ENCODE data around the gene MESP1.
A peak's percentile ranks its signal among the peaks of the same experiment; 100 is the strongest.

The MESP1 gene

DNA sequence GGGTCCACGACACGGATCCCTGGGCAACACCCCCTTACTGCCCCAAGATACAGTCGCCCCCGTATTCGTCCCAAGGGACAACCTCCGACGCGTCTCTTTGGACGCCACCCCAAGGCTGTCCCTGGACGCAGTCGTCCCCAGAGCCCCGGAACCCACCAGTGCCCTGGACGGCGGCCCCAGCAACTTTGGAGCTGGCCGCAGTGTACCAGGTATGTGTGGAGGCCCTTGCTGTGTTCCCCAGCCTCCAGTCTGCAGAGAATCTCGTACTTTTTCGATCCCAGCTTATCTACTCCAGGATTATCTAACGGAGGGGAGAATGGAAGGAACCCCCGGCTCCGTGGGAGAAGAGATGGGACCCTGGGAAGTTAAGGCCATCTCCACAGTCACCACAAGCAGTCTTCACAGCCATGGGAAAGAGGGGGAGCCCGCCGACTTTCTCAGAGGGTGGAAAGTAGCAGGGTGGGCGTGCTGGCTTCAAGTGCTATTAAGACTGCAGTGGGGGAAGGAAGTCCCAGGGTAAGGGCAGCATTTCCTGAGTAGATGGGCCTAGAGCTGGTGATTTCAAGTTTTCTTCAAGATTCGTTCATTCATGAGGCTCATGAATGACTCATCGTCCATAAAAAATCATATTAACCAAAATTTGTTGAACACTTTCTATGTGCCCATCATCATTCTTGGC lies 26.2 kb upstream of the MESP1 start:
- H3K4me3 ChIP-seq (ENCODE audit: low read depth, low read length) = no peak overlapping the region; the same call in 1 of the 2 replicates
- CTCF ChIA-PET = interaction anchor here (1.2 to 12.5 kb wide), 4 partner anchors 19 to 131 kb away, joined by 3 to 176 read pairs (median 48); no protein-coding TSS in a partner anchor
- POLR2A ChIA-PET = interaction anchor here (0.6 kb wide), 1 partner anchor 12 kb away, joined by 3 read pairs; no protein-coding TSS in a partner anchor
- no peak for DNase-seq (ENCODE audit: low read depth, low spot score)
- TF ChIP-seq, protein P1, sequence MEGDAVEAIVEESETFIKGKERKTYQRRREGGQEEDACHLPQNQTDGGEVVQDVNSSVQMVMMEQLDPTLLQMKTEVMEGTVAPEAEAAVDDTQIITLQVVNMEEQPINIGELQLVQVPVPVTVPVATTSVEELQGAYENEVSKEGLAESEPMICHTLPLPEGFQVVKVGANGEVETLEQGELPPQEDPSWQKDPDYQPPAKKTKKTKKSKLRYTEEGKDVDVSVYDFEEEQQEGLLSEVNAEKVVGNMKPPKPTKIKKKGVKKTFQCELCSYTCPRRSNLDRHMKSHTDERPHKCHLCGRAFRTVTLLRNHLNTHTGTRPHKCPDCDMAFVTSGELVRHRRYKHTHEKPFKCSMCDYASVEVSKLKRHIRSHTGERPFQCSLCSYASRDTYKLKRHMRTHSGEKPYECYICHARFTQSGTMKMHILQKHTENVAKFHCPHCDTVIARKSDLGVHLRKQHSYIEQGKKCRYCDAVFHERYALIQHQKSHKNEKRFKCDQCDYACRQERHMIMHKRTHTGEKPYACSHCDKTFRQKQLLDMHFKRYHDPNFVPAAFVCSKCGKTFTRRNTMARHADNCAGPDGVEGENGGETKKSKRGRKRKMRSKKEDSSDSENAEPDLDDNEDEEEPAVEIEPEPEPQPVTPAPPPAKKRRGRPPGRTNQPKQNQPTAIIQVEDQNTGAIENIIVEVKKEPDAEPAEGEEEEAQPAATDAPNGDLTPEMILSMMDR (IDR thresholded peaks at IDR 0.05; ENCODE audit: insufficient read depth, low read length, missing control alignments) = no peak

DNA sequence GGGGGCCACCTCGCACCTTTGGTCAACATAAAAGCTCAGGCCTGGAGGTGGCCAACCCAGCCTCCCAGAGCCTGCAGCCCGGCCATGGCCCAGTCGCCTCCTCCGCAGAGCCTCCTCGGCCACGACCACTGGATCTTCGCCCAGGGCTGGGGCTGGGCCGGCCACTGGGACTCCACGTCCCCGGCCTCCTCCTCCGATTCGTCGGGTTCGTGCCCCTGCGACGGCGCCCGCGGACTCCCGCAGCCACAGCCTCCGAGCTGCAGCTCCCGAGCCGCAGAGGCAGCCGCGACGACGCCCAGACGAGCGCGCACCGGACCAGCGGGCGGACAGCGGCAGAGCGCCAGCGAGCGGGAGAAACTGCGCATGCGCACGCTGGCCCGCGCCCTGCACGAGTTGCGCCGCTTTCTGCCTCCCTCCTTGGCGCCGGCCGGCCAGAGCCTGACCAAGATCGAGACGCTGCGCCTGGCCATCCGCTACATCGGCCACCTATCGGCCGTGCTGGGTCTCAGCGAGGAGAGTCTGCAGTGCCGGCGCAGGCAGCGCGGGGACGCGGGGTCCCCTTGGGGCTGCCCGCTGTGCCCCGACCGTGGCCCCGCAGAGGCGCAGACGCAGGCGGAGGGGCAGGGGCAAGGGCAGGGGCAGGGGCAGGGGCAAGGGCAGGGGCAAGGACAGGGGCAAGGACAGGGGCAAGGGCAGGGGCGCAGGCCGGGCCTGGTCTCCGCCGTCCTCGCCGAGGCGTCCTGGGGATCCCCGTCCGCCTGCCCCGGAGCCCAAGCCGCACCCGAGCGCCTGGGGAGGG lies 25.4 kb upstream of the MESP1 start, which contains the start of gene MESP2:
Gene MESP2, plus strand, starts transcription at position 59 of the 799 bp plus-strand sequence. Its CDS starts 26 bp downstream, at position 85.
- TF ChIP-seq, protein P1 (IDR thresholded peaks at IDR 0.05; ENCODE audit: insufficient read depth, low read length, missing control alignments) = peak; percentile 54
- no peak for DNase-seq (ENCODE audit: low read depth, low spot score)
- POLR2A ChIA-PET = no interaction called here
- CTCF ChIA-PET = interaction anchor here (0.7 to 12.5 kb wide), 9 partner anchors 8 to 112 kb away, joined by 3 to 176 read pairs (median 3); no protein-coding TSS in a partner anchor
- peak within 1 kb of the TSS; percentile 55 for H3K4me3 ChIP-seq (ENCODE audit: low read depth, low read length)

DNA sequence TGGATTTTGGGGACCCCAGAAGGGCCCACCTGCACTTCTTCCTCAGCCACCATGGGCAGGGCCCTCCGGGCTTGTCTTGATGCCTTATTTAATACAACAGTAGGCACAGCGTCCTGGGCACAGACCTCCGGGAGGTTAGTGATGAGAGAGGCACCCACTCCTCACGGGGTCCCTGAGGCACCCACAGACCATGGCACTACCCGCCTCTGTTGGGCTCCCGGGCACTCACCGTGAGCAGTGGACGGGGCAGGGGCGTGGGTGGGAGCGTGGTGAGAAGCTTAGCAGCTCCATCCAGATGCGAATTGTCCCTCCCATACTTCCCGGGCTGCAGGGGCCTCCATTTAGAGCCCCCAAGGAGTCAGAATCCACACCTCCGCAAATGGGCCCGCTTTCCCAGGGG lies 24.8 kb upstream of the MESP1 start:
- ChIA-PET POLR2A (no interaction called here), CTCF (interaction anchor here (0.7 to 12.5 kb wide), 9 partner anchors 8 to 113 kb away, joined by 3 to 176 read pairs (median 3); no protein-coding TSS in a partner anchor)
- no peak for DNase-seq (ENCODE audit: low read depth, low spot score)
- TF ChIP-seq, protein P1 (IDR thresholded peaks at IDR 0.05; ENCODE audit: insufficient read depth, low read length, missing control alignments) = no peak
- peak overlapping the region; percentile 55 for H3K4me3 ChIP-seq (ENCODE audit: low read depth, low read length)

DNA sequence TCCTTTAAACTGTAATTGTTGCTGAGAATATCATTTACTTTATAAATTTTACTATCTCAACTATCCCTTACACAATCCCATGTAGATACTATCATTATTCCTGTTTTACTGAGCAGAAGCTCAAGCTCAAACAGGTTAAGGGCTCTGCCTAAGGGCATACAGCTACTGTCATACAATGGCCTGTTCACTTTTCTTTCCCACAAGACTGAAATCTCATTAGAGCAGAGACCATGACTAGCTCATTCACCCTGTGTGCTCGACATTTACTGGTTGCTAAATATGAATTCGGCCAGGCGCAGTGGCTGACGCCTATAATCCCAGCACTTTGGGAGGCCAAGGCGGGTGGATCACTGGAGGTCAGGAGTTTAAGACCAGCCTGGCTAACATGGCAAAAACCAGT lies 23.4 kb upstream of the MESP1 start:
- ChIA-PET CTCF (interaction anchor here (0.6 to 12.5 kb wide), 10 partner anchors 9 to 296 kb away, joined by 3 to 176 read pairs (median 3); no protein-coding TSS in a partner anchor), POLR2A (no interaction called here)
- DNase-seq (ENCODE audit: low read depth, low spot score) = no peak
- TF ChIP-seq, protein P1 (IDR thresholded peaks at IDR 0.05; ENCODE audit: insufficient read depth, low read length, missing control alignments) = no peak
- H3K4me3 ChIP-seq (ENCODE audit: low read depth, low read length) = no peak overlapping the region

DNA sequence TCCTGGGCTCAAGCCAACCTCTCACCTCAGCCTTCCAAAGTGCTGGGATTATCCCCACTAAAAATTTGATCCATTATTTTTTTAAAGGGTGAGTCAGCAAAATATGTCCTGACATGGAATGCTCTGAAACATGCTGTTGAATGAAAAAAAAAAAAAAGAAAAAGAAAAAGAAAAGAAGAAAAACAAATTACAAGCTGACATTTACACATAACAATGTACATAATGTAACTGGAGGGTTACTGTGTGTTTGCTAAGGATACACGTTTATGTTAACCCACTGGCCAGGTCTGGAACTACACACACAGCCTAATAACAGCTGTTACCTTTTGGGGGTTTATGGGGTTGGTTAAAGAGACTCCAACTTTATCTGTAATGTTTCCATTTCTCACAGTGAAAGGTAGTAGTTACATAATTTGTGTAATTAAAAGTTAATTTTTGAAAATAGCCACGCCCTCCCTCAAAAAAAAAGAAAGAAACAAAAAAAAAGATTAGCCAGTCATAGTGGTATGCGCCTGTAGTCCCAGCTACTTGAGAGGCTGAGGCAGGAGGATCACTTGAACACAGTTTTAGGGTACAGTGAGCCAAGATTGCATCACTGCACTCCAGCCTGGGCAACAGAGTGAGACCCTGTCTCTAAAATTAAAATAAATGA lies 22.0 kb upstream of the MESP1 start:
- ChIA-PET CTCF (interaction anchor here (0.7 to 12.5 kb wide), 8 partner anchors 11 to 298 kb away, joined by 3 to 176 read pairs (median 3); no protein-coding TSS in a partner anchor), POLR2A (interaction anchor here (0.8 kb wide), 1 partner anchor 12 kb away, joined by 3 read pairs; no protein-coding TSS in a partner anchor)
- TF ChIP-seq, protein P1 (IDR thresholded peaks at IDR 0.05; ENCODE audit: insufficient read depth, low read length, missing control alignments) = no peak
- no peak overlapping the region for H3K4me3 ChIP-seq (ENCODE audit: low read depth, low read length)
- no peak for DNase-seq (ENCODE audit: low read depth, low spot score)

Measured in AG04449 (cell line).